GM12891 (cell line): Measurements from ENCODE around the gene ANP32A.
A peak's percentile ranks its signal among the peaks of the same experiment; 100 is the strongest.

ENCODE experiments used
- DNase-seq: peaks from one replicate; pipeline ENCODE4 v3.0.0; 2011; ENCODE audit warnings: low spot score; ENCODE audit not compliant: insufficient read length
- FAIRE-seq: peaks from 2 replicates; lab custom pipeline; 2011; peaks lifted over from hg19 to GRCh38; lab: Jason Lieb, UNC
- PAX5 ChIP-seq: IDR thresholded peaks from 2 replicates; pipeline ENCODE4 v1.6.1; 2011; ENCODE audit warnings: low read length, moderate library complexity, mild to moderate bottlenecking; ENCODE audit not compliant: insufficient read depth, severe bottlenecking
- POLR2A ChIP-seq: IDR thresholded peaks from 2 replicates; pipeline ENCODE4 v1.6.1; 2011; ENCODE audit warnings: low read depth, low read length, control low read depth
- POLR2AphosphoS5 ChIP-seq: IDR thresholded peaks from 2 replicates; pipeline ENCODE4 v1.6.1; 2011; ENCODE audit warnings: low read depth, low read length, control low read depth
- POU2F2 ChIP-seq: IDR thresholded peaks from 2 replicates; pipeline ENCODE4 v1.6.1; 2011; ENCODE audit warnings: low read depth, mild to moderate bottlenecking, control low read depth, low read length, moderate library complexity
- SPI1 ChIP-seq: IDR thresholded peaks from 2 replicates; pipeline ENCODE4 v1.6.1; 2011; ENCODE audit warnings: low read depth, low read length, control low read depth
- TAF1 ChIP-seq: IDR thresholded peaks from 2 replicates; pipeline ENCODE4 v1.6.1; 2011; ENCODE audit warnings: low read depth, low read length, control low read depth

Gene ANP32A

DNA sequence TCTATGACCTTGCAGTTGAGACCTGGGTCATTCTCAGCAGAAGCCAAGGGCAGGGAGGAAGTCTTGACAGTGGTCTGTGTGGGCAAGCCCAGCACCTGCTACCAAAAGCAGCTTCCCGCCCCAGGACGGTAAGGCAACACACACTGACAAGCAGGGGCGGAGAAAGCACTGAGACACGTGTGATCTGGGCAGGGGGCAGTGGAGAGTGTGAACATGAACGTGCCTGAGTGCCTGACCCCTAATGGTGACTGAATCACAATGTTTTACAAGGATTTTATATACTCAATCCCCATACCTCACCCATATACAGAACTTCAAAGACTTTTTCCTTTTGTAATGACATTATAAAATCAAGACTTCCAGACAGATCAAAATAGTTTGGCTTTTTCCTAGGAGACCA, 35.2 kb downstream of the ANP32A start:
- DNase-seq (no peak), FAIRE-seq (no peak)
- TF ChIP-seq SPI1 (no peak), POLR2A (no peak), POLR2AphosphoS5 (no peak), PAX5 (no peak), POU2F2 (no peak), TAF1 (no peak)

DNA sequence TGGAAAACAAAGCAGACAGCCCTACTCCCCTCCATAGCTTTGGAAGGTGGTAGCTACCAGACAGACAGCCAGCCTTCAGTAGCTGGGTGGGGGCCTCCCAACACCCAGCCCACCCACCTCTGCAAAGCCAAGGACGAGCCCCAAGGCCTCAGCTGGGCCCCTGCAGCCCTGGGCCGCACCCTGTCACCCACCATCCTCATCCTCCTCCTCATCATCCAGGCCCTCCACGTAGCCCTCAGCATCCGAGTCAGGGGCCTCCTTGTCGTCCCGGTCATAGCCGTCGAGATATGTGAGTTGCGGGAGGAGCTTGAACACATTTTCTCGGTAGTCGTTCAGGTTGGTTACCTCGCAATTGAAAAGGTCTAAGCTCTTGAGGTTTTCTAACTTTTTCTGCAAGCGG, 36.5 kb downstream of the ANP32A start:
- no peak for DNase-seq
- TF ChIP-seq POLR2AphosphoS5, result no peak
- TF ChIP-seq TAF1, result no peak
- no peak for TF ChIP-seq PAX5
- no peak for TF ChIP-seq POU2F2
- no peak for TF ChIP-seq POLR2A
- TF ChIP-seq SPI1, result no peak
- FAIRE-seq, result no peak

DNA sequence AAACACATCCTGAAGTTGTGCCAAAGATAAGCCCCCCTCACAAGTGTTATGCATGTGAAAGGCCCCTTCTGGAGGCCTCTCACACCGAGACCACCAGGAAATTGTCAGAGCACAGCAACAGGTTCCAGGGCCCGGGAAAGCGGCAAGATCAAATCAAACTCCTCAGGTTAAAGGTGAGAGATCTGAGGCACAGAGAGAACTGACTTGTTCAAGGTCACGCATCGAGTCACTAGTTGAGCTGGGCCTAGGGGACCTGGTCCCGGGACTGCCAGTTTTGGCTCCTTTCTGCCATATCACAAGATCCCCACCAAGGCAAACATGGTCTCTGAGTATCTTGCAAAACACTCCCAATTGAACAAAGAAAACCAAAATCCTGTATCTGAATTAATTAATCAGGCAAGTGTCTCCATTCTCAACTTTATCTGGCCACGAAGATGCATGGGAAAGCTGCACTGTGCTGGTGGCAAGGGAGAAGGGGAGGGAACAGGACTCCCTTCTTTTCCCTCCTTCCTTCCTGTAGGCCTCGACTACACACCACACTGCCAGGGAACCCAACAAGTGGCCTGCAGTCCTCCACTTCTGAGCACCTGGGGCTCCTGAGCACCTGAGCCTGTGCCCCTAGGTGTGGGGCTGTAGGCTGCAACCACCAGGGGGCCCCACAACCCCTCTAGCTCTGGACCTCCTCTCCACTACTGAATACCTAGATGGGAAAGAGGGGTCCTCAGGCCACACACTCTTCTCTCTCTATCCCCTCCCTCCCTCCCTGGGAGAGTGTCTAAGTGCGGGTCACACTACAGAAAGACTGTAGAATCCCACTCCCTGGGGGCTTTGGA, 37.3 kb downstream of the ANP32A start:
- FAIRE-seq, result no peak
- peak; percentile 53 for DNase-seq

GRCh38 chr15:68782589-68783161, 38.0 kb downstream of the ANP32A start:
- no peak for DNase-seq
- TF ChIP-seq POLR2A (0 out of 2 replicates have a peak, but pooled peaks have one; percentile 21), SPI1 (peak; percentile 52; the same call in 1 of the 2 replicates), POU2F2 (no peak)
- no peak for FAIRE-seq

More for the DNA sequence above, 37.3 kb downstream of the ANP32A start:
- no peak for TF ChIP-seq POLR2A
- no peak for TF ChIP-seq POU2F2
- TF ChIP-seq POLR2AphosphoS5, result peak; percentile 31; the same call in 1 of the 2 replicates

DNA sequence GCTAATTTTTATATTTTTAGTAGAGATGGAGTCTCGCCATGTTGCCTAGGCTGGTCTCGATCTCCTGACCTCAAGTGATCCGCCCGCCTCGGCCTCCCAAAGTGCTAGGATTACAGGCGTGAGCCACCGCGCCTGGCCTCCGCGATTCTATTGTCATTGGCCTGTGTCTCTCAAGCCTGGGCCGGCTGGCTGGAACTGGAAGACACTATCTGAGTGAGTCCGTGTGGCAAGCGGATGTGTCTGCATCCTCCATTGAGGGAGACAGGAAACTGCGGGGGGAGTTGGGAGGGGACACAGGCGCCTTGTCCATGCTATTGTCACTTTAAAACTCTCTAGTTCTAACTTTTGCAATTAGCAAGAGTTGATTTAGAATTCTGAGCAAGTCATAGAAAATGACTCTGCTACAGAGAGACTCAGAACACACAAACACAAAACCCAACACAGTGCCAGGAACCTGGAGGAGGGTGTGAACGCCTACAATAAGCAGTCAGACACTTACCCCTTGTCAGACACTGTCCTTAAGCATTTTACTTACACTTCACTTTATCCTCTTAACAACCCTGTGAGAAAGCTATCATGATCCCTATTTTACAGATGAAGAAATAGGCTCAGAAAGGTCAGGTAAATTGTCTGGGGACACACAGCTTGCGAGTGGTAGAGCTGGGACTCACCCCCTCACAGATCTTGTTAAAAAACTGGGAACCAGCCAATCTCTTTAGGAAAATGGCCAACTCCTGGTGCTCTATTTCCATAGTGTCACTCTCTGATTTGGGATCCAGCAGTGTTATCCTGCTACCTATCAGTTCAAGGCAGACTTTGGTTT, 38.7 kb downstream of the ANP32A start:
- FAIRE-seq, result no peak
- no peak for TF ChIP-seq POU2F2
- no peak for DNase-seq

- DNase-seq, result no peak
- TF ChIP-seq PAX5, result no peak
- no peak for TF ChIP-seq POU2F2
- TF ChIP-seq TAF1, result no peak
- no peak for TF ChIP-seq POLR2AphosphoS5
- TF ChIP-seq SPI1, result no peak
- TF ChIP-seq POLR2A, result no peak
- FAIRE-seq, result no peak
These were observed 39.5 kb downstream of the ANP32A start for GRCh38 chr15:68781217-68781616.

DNA sequence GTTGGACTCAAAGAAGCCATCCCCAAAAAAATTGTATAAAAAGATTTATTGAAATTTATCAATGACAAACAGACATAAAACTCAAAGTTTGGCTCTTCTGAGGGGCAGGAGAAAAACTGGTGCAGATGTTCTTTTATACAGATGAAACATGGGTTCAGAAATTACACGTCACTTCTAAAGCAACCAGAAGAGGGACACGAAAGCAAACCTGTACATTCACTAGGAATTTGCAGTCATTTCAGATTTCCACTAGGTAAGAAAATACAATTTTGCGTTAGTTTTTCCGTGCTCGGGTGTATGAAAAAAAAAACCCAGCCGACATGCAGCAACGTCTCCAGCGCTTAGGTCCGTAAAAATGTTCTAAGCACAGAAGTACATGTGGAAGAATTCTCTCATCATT, 41.8 kb downstream of the ANP32A start:
- no peak for TF ChIP-seq SPI1
- TF ChIP-seq TAF1, result no peak
- TF ChIP-seq POLR2AphosphoS5, result no peak
- no peak for TF ChIP-seq POLR2A
- no peak for TF ChIP-seq POU2F2
- no peak for TF ChIP-seq PAX5
- DNase-seq, result no peak
- no peak for FAIRE-seq

- no peak for DNase-seq
- no peak for FAIRE-seq
- TF ChIP-seq SPI1 (no peak), POLR2AphosphoS5 (no peak), PAX5 (no peak), TAF1 (no peak), POU2F2 (no peak), POLR2A (no peak; the same call in 1 of the 2 replicates)
These were observed 44.0 kb downstream of the ANP32A start for GRCh38 chr15:68776477-68777270.
